OCI-LY3 (cell line): ENCODE results near the gene DNAJC17.

Experiments
- H2AFZ ChIP-seq: fragments of 200-600, 300-600 bp; shearing (Covaris generic); 2 replicates; pipeline ENCODE4 v1.6.0; 2014; ENCODE audit warnings: antibody characterized with exemption, low read depth, low read length
- H3K27ac ChIP-seq: fragments of 200-600, 300-600 bp; sonication (generic); 2 replicates; pipeline ENCODE4 v1.5.1; 2014; ENCODE audit warnings: mild to moderate bottlenecking, low read length, moderate library complexity, mixed read lengths
- H3K27me3 ChIP-seq: fragments of 200-600, 300-600 bp; sonication (generic); 2 replicates; pipeline ENCODE4 v1.6.1; 2014; ENCODE audit warnings: low read depth, low read length, mixed read lengths
- H3K36me3 ChIP-seq: fragments of 200-600, 300-600 bp; sonication (generic); replicated peaks from 2 replicates; pipeline ENCODE3; 2014; ENCODE audit warnings: low read depth, low read length, mixed read lengths
- H3K4me1 ChIP-seq: fragments of 300-600, 200-600 bp; sonication (generic); 2 replicates; pipeline ENCODE4 v1.6.1; 2014; ENCODE audit warnings: low read length, mixed read lengths
- H3K4me2 ChIP-seq: fragments of 200-600, 300-600 bp; sonication (generic); 2 replicates; pipeline ENCODE4 v1.6.1; 2014; ENCODE audit warnings: low read length, mixed read lengths
- H3K4me3 ChIP-seq: fragments of 300-600, 200-600 bp; sonication (generic); 2 replicates; pipeline ENCODE4 v1.5.1; 2014; ENCODE audit warnings: antibody characterized with exemption, mild to moderate bottlenecking, low read length, moderate library complexity
- H3K79me2 ChIP-seq: fragments of 300-600, 200-600 bp; shearing (Covaris generic); 2 replicates; pipeline ENCODE4 v1.6.1; 2014; ENCODE audit warnings: mild to moderate bottlenecking, low read length, mixed read lengths
- H3K9ac ChIP-seq: fragments of 300-600, 200-600 bp; shearing (Covaris generic); 2 replicates; pipeline ENCODE4 v1.6.0; 2014; ENCODE audit warnings: mild to moderate bottlenecking, low read length, moderate library complexity
- H3K9me3 ChIP-seq: fragments of 200-600, 300-600 bp; shearing (Covaris generic); 2 replicates; pipeline ENCODE4 v1.6.1; 2014; ENCODE audit warnings: low read length, mixed read lengths; ENCODE audit not compliant: insufficient read depth
- H4K20me1 ChIP-seq: fragments of 200-600, 300-600 bp; sonication (generic); 2 replicates; pipeline ENCODE4 v1.6.1; 2016; ENCODE audit warnings: low read length, mixed read lengths; ENCODE audit not compliant: insufficient read depth
- CTCF ChIP-seq: fragments of 200-600, 300-600 bp; sonication (generic); IDR thresholded peaks from 2 replicates; pipeline ENCODE4 v1.5.1; 2014; ENCODE audit warnings: antibody characterized with exemption, low read length, low read depth
- EZH2phosphoT487 ChIP-seq: fragments of 200-600 bp; shearing (Covaris generic); IDR thresholded peaks from 2 replicates; pipeline ENCODE4 v1.6.1; 2018; ENCODE audit warnings: antibody characterized with exemption, mixed run types, low read depth

Gene DNAJC17

GRCh38 chr15:40789119-40789518 lies 18.2 kb downstream of the DNAJC17 start:
- Histone ChIP-seq H3K79me2 (no peaks in the 10 kb centered on the region), H4K20me1 (no peaks in the 10 kb centered on the region), H3K9me3 (no peaks in the 10 kb centered on the region), H3K36me3 (no peaks in the 10 kb centered on the region), H3K4me1 (no peaks in the 10 kb centered on the region), H3K9ac (no peak overlapping the region), H2AFZ (no peak overlapping the region), H3K27me3 (no peaks in the 10 kb centered on the region), H3K4me2 (no peak overlapping the region), H3K27ac (no peak overlapping the region), H3K4me3 (no peak overlapping the region)
- TF ChIP-seq EZH2phosphoT487 (no peak), CTCF (no peak)

- Histone ChIP-seq H2AFZ (no peak overlapping the region), H3K27me3 (no peaks in the 10 kb centered on the region), H3K36me3 (no peaks in the 10 kb centered on the region), H3K4me3 (no peak overlapping the region), H3K9ac (no peak overlapping the region), H4K20me1 (no peaks in the 10 kb centered on the region), H3K9me3 (no peaks in the 10 kb centered on the region), H3K79me2 (no peaks in the 10 kb centered on the region), H3K4me1 (no peaks in the 10 kb centered on the region), H3K4me2 (no peak overlapping the region), H3K27ac (no peak overlapping the region)
- no peak for TF ChIP-seq EZH2phosphoT487
- no peak for TF ChIP-seq CTCF
These were observed 19.3 kb downstream of the DNAJC17 start for GRCh38 chr15:40787991-40788390.

GRCh38 chr15:40787344-40787841 lies 19.9 kb downstream of the DNAJC17 start:
- Histone ChIP-seq H2AFZ (no peak overlapping the region), H3K79me2 (no peaks in the 10 kb centered on the region), H3K9me3 (no peaks in the 10 kb centered on the region), H3K27me3 (no peaks in the 10 kb centered on the region), H4K20me1 (no peaks in the 10 kb centered on the region), H3K4me3 (no peak overlapping the region), H3K9ac (no peak overlapping the region), H3K27ac (no peak overlapping the region), H3K36me3 (no peaks in the 10 kb centered on the region), H3K4me2 (no peak overlapping the region), H3K4me1 (no peaks in the 10 kb centered on the region)
- TF ChIP-seq EZH2phosphoT487 = no peak
- no peak for TF ChIP-seq CTCF

GRCh38 chr15:40785814-40786213 lies 21.5 kb downstream of the DNAJC17 start:
- no peaks in the 10 kb centered on the region for H3K27me3 ChIP-seq
- H3K9ac ChIP-seq = no peak overlapping the region
- no peak overlapping the region for H3K4me2 ChIP-seq
- no peak overlapping the region for H3K27ac ChIP-seq
- TF ChIP-seq CTCF (no peak), EZH2phosphoT487 (no peak)
- H2AFZ ChIP-seq = no peak overlapping the region
- no peaks in the 10 kb centered on the region for H3K79me2 ChIP-seq
- H3K9me3 ChIP-seq = no peaks in the 10 kb centered on the region
- no peaks in the 10 kb centered on the region for H3K4me1 ChIP-seq
- H3K4me3 ChIP-seq = no peak overlapping the region
- H4K20me1 ChIP-seq = no peaks in the 10 kb centered on the region
- H3K36me3 ChIP-seq = no peaks in the 10 kb centered on the region
